GM19035 (cell line): Measurements from ENCODE around the gene NALF2.

ENCODE experiments used
- ATAC-seq: cut with Tn5 transposase; IDR thresholded peaks from one replicate; pipeline ENCODE4 v1.9.1; 2021; ENCODE audit not compliant: unreplicated experiment

NALF2 gene

DNA sequence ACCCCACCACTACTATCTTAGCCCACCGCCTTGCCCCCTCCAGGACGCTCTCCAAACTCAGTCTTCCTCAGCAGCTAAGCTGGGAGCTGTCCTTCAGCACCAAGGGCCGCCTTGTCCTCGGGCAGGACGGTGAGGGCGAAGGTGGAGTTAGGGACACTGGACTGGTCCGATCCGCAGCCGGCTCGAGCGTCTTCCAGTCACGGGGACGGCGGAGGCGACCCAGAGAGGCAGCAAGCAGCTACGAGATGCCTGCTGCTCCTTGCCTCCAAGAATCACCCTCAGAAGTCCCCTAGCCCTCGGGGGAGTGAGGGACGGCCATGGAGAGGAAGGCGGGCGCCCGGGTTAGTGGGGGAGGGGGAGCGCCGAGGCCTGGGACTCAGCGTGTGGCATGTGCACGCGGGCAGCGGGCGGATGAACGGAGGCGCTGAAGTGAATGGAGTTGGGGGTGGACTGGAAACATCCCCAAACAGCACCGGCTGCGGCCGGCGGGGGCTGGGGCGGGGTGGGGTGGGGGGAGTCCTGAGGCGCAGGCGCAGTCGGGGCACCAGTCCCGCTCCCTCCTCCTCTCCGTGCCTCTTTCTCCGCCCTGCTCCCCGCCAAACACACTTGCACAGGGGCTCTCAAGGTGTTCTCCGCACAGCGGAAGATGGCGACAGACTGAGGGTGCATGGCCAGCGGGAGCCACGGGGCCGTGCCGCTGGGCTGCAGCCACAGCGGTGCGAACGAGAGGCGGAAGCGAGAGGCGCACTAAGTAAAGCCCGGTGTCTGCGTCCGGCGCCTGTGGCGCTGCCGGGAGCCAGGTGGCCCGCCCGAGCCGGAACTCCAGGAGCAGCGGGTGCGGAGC lies at the start of gene NALF2:
Gene NALF2 (plus strand): TSS at position 545 of the 844 bp plus-strand sequence. CDS start 957 bp downstream, outside the sequence.
- ATAC-seq, result no peak

DNA sequence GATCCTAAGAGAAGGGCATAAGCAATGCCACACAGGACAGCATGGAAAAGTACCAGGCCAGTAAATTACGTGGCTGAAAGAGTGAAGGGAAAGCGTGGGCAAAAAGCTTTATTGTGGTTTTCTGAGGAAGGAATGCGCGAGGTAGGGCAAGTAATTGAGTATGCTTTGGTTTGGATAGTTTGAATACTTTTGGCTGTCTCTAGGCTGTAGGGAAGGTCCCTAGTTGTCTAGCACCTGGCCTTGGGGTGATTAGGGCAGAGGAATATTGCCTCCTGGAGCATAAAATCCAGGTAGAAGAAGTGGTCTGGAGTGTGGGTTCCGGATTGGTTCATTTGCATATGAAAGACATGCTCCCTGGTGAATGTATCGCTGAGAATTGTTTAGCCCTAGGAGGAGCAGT lies 46.4 kb upstream of the NALF2 start:
- ATAC-seq, result no peak

- no peak for ATAC-seq
Observed at GRCh38 chrX:69466546-69466945, 37.6 kb upstream of the NALF2 start.

- ATAC-seq, result no peak
Observed at GRCh38 chrX:69469975-69470374, 34.2 kb upstream of the NALF2 start.

DNA sequence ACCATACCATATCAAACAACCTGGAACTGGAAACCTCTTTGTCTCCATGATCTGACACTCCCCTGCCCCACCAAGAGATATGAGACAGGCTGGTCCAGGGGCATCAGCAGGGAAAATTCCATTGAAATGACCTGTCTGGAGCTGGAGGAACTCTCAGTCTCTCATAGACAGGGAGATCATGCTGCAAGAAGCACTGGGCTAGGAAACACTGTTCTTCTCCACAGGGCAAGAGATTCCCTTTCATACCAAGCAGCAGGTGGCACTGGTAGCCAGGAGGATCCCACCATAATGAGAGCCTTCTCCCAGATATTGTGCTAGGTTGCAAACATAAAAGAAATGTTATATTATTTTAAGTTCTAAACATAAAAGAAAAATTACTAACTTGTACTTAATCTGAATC lies 14.5 kb upstream of the NALF2 start:
- ATAC-seq, result no peak

DNA sequence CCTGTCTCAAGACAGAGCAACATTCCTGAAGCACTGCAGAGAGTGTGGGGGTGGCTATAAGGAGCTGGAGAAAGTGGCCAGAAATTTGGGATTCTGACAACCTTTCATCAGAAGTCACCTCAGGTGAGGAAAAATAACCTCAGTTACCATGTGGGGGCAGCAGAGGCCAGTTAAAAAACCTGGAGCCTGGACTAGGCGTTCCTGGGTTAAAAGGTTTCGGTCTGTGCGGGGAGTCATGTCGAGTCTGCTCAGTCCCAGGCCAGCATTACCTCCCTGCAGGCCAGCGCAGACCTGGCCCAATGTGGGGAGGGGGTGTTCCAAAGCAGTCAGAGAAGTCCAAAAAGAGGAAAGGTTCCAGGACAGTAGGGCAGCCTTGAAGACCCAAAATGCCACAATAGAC lies 10.9 kb upstream of the NALF2 start:
- no peak for ATAC-seq

DNA sequence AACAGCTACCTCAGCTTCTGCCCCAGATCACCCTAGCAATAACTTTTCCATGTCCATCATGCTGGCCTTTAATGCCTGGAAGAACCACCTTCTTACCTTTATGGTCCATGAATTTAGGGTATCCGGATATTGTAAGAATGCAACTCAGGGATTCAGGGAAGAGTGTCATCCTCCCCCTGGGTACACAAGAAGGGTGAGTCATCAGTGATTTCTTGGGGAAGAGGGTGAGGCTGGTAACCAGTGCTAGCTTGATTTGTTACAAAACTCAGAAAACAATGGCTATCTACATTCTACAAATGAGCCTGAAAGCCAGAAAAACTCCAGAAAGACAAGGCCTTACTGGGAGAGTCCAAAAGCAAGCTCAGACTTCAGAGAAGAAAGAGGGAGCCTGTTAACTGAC lies 10.4 kb upstream of the NALF2 start:
- no peak for ATAC-seq

GRCh38 chrX:69496183-69496582 lies 7.9 kb upstream of the NALF2 start:
- ATAC-seq, result no peak

GRCh38 chrX:69501429-69501828 lies 2.7 kb upstream of the NALF2 start:
- no peak for ATAC-seq

GRCh38 chrX:69503228-69503781 lies 821 bp upstream of the NALF2 start:
- ATAC-seq, result no peak

GRCh38 chrX:69504626-69505612 lies 793 bp downstream of the NALF2 start:
- no peak for ATAC-seq

- no peak for ATAC-seq
Observed at GRCh38 chrX:69505772-69506616, 1.9 kb downstream of the NALF2 start.

DNA sequence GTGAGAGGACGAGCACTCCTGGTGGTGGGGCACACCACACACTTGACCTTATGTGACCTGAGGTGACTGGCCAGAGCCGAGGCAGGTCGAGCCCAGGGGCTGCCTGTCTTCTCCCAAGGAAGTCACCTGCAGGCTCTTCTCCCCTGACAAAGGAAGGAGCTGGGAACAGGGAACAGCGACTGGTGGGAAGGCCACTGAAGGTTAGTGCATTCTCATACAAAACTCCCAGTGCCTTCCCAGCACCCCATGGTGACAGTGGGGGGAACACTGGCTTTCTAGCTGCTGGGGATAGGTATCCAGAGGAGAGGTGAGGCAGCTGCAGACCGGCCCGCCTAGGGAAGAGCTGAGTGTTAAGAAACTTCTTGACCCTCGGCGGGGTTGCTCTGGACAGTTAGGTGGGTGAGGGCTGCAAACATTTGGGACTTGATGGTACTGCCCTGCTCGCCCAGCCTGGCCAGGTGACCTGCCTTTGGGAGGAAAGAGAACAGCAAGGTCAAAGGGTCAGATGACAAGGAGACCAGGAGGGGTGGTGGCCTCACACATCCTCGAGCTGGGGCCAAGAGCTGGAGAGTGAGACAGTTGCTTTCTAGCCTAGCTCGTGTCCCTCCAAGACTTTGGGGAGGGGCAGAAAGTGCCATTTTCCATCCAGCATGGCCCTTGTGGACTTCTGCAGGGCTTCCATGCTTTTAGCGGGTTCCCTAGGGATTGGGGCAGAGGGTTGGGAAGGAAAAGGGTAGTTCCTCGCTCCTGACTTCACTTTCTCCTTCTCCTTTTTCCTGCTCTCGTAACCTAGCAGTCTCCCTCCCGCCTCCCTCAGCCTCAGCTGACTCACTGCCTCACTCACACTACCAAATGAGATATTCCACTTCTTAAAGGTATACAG lies 2.7 kb downstream of the NALF2 start:
- ATAC-seq, result no peak

DNA sequence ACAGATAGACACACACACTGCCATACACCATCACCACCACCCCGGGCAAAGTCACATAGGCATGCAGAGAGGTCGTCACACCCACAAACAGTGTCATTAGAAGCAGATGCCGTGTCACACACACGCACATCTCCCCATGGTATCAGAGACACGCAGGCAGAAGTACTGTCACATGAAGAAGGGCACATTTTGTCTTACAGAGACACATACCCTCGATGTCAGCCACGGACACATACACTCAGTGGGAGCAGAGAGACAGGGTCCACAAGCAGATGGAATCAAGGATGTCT lies 3.3 kb downstream of the NALF2 start:
- no peak for ATAC-seq

DNA sequence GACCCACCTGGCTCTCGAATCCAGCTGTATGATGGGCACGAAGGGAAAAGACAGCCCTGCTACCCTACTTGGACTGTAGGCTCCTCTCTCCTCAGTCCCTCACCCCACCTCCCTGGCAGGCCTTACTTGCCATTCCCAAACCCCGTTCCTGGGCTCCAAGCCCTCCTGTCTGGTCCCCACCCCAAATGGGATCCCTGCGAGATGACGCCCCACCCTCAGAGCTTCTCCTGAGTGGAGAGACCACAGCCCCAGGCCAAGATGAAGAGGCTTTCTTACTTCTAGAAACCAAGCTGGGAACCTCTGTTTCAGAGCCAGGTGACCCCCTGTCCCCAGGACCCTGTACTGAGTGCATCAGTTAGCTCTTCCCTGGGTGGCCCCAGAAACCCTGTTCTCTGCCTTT lies 4.5 kb downstream of the NALF2 start:
- ATAC-seq, result no peak

GRCh38 chrX:69510137-69510715 lies 6.1 kb downstream of the NALF2 start:
- no peak for ATAC-seq

- ATAC-seq, result no peak
Observed at GRCh38 chrX:69510914-69511513, 6.9 kb downstream of the NALF2 start.

DNA sequence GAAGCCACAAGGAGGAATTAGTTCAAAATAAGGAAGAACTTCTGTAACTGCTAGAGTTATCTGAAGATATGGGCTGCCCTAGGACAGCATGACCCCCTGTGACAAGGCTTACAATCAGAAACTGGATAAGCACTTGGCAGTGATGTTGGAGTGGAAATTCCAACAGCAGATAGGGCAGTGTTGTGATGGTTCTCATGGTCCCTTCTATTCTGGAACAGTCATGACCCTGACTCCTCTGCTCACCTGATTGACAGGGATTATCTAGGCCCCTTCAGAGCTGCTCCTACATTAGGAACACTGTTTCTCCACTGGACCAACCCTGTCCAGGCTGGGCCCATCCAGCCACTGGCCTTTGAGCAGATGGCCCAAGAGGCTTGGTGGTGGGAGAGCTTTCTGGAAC lies 17.9 kb downstream of the NALF2 start:
- no peak for ATAC-seq

GRCh38 chrX:69523314-69523713 lies 19.2 kb downstream of the NALF2 start:
- no peak for ATAC-seq
